IPS-15b (cell line): ENCODE measurements around the gene ZCCHC24.

Experiments used
- H3K27me3 ChIP-seq: one replicate; pipeline ENCODE4 v1.6.1; 2013; ENCODE audit warnings: low read length; ENCODE audit not compliant: control insufficient read depth, insufficient read depth
- H3K36me3 ChIP-seq: one replicate; pipeline ENCODE4 v1.6.1; 2013; ENCODE audit warnings: low read length; ENCODE audit not compliant: control insufficient read depth, insufficient read depth
- H3K4me1 ChIP-seq: one replicate; pipeline ENCODE4 v1.6.1; 2013; ENCODE audit warnings: mild to moderate bottlenecking, low read length; ENCODE audit not compliant: control insufficient read depth, insufficient read depth
- H3K4me3 ChIP-seq: one replicate; pipeline ENCODE4 v1.5.1; 2013; ENCODE audit warnings: low read depth, low read length
- H3K9ac ChIP-seq: one replicate; pipeline ENCODE4 v1.6.1; 2013; ENCODE audit warnings: low read depth, mild to moderate bottlenecking, low read length
- H3K9me3 ChIP-seq: one replicate; pipeline ENCODE4 v1.6.1; 2013; ENCODE audit warnings: mild to moderate bottlenecking, low read length; ENCODE audit not compliant: control insufficient read depth, insufficient read depth

ZCCHC24 gene

DNA sequence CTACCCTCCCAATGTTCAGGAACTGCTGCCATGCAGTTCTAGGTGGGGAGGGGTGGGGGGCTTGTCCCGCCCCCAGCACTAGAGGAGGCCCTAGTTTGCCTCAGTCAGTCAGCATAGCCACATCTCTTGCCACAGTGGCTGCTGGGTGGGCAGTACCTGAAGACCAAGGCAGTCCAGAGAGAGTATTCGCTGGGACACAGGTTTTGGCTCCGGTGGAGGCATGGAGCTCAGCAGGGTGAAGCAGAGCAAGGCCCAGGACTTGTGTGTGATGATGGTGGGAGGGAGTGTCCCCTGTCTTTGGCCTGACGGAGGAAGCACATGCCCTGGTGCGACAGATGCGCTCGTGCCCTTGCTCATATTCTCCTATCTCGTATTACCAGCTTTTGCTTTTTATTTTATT lies 24.7 kb upstream of the ZCCHC24 start:
- H3K36me3 ChIP-seq, result no peaks in the 10 kb centered on the region
- no peaks in the 10 kb centered on the region for H3K9me3 ChIP-seq
- H3K9ac ChIP-seq, result no peak overlapping the region
- no peaks in the 10 kb centered on the region for H3K4me1 ChIP-seq
- no peak overlapping the region for H3K4me3 ChIP-seq
- no peaks in the 10 kb centered on the region for H3K27me3 ChIP-seq

DNA sequence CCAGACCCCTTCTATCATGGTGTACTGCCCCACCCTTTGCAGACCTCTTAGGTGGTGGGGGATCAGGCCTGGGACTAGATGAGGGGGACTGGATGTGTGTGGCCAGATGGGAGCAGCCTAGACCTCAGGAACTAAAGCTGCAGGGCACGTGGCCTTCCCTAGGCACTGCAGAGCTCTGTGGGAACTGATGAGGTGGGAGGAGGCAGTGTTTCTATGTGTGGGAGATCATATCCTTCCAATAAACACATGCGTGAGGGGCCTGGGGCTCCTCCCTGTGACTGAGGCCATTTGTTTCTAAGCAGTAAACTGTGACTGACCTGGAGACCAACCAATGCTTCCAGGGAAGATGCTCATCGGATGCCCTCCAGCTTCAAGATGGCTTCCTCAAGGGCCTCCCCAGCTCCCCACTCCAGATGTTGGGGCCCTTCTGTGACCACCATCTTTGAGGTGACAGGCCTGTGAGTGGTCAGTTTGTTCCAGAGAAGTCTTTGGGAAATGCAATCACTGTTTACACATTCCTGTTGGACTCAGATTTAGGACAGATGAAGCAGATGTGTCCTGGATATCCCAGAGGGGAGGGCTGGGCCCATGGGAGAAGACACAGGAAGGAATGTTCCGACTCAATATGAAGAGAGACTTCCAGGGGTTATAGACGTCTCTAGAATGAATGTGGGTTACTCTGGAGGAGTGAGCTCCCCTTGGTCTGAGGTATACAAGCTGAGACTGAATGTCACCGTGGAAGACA lies 23.6 kb upstream of the ZCCHC24 start:
- Histone ChIP-seq H3K27me3 (no peaks in the 10 kb centered on the region), H3K9me3 (no peaks in the 10 kb centered on the region), H3K36me3 (no peaks in the 10 kb centered on the region), H3K4me1 (no peaks in the 10 kb centered on the region), H3K9ac (no peak overlapping the region), H3K4me3 (no peak overlapping the region)

DNA sequence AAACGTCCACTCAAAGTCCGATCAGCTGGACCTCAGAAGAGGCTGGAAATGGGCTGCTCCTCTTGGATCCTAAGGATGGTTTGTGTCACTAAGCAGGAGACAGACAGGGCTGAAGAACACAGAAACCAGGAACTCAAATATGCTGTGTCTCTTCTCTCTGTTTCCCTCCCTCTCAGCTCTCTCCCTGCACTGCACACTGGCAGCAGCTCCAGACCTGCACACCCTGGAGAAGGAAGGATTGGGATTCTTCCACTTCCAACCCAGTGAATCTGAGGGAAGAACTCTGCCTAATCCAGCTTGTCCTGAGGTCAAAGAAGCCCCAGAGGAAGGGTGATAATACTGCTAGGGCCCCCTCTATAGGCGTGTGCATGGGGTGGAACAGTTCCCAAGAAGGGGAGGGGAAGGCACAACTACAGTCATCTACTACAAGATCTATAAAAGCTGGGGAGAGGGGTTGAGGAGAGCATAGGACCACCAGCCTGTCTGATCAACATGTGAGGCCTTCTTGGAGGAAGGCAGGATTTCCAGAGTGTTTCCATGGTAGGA lies 22.7 kb upstream of the ZCCHC24 start:
- H3K9ac ChIP-seq, result no peak overlapping the region
- no peaks in the 10 kb centered on the region for H3K27me3 ChIP-seq
- H3K4me1 ChIP-seq, result no peaks in the 10 kb centered on the region
- no peak overlapping the region for H3K4me3 ChIP-seq
- no peaks in the 10 kb centered on the region for H3K9me3 ChIP-seq
- no peaks in the 10 kb centered on the region for H3K36me3 ChIP-seq

DNA sequence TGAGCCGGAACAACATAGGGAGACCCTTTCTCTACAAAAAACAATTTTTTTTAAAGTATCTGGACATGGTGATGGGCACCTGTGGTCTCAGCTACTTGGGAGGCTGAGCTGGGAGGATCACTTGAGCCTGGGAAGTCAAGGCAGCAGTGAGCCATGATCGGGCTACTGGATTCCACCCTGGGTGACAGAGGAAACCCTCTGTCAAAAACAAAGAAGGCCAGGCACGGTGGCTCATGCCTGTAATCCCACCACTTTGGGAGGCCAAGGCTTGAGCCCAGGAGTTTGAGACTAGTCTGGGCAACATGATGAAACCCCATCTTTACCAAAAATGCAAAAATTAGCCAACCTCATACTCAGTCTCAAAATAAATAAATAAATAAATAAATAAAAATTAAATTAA lies 19.9 kb upstream of the ZCCHC24 start:
- H3K9ac ChIP-seq, result no peak overlapping the region
- H3K36me3 ChIP-seq, result no peaks in the 10 kb centered on the region
- H3K4me3 ChIP-seq, result no peak overlapping the region
- H3K27me3 ChIP-seq, result peaks cover 18% of the 10 kb centered on the region
- no peaks in the 10 kb centered on the region for H3K9me3 ChIP-seq
- H3K4me1 ChIP-seq, result no peaks in the 10 kb centered on the region

DNA sequence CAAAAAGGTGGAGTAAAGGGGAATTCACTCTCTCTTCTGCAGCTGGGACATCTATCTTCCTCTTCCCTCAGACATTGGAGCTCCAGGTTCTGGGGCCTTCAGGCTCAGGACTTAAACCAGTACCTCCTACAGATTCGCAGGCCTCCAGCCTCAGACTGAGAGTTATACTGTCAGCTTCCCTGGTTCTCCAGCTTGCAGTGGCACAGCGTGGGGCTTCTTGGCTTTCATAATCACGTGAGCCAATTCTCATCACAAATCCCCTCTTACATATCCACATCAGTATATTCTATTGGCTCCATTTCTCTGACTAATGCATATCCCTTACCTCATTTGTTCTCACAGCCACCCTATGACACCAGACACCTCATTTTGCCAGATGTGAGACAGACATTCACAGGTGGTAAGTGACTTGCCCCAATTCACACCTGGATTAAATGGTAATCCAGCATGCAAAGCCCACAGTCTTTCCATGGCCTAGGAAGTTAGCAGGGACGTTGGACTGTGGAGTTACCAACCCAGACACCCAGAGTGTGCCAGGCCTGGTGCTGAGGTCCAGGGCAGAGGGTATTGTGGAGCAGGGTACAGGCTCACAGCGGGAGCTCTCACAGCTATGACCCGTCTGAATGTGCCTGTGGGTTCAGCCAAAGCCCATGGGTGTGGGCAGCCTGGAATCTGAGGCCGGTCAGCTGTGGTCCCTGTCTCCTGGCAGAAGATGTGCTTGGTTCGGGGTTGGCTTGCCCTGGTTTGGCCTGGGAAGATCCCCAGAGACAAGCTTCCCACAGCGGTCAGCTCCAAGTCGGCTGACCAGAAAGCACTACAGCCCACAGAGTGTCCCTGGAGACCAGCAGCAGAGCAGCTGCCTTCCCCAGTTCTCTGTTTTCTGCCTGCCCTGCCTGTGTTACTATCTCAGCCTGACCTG lies 18.4 kb upstream of the ZCCHC24 start:
- no peak overlapping the region for H3K9ac ChIP-seq
- peaks cover 18% of the 10 kb centered on the region for H3K27me3 ChIP-seq
- H3K4me3 ChIP-seq, result no peak overlapping the region

DNA sequence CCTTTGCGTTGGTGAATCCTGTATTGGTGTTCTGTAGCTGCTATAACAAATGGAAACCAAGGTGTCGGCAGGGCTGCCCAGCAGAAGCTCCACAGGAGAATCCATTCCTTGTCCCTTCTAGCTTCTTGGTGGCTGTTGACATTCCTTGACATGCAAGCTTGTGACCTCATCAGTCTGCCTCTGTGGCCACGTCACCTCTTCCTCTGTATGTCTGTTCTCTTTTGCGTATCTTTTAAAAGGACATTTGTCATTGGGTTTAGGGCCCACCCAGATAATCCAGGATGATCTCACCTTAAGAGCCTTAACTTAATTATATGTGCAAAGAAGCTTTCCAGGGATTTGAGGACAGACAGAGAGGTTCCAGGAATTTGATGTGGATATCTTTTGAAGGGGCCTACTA lies 15.3 kb upstream of the ZCCHC24 start:
- no peaks in the 10 kb centered on the region for H3K4me1 ChIP-seq
- no peaks in the 10 kb centered on the region for H3K36me3 ChIP-seq
- H3K9ac ChIP-seq, result no peak overlapping the region
- peaks cover 18% of the 10 kb centered on the region for H3K27me3 ChIP-seq
- H3K9me3 ChIP-seq, result no peaks in the 10 kb centered on the region
- no peak overlapping the region for H3K4me3 ChIP-seq

More for the DNA sequence above, 18.4 kb upstream of the ZCCHC24 start:
- Histone ChIP-seq H3K9me3 (no peaks in the 10 kb centered on the region), H3K36me3 (no peaks in the 10 kb centered on the region), H3K4me1 (no peaks in the 10 kb centered on the region)

DNA sequence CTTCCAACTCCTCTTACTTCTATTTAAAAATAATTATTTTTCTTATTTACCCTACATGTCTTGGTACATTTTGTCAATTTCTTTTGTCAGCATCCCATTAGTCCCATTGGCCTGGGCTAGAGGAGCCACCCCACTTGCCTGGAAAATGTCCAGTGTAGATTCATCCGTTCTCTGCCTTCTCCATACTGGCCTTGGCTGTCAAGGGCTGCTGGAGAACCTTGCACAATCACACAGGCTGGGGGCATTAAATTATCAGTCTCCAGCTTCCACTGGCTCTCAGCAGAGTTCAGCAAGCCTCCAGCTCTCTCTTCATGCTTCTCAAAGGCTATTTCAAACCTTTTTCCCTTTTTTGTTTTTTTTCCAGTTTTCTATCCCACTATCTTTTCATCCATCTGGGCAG lies 13.8 kb upstream of the ZCCHC24 start:
- H3K4me1 ChIP-seq, result no peaks in the 10 kb centered on the region
- no peaks in the 10 kb centered on the region for H3K9me3 ChIP-seq
- H3K9ac ChIP-seq, result no peak overlapping the region
- H3K36me3 ChIP-seq, result no peaks in the 10 kb centered on the region
- peaks cover 18% of the 10 kb centered on the region for H3K27me3 ChIP-seq
- H3K4me3 ChIP-seq, result no peak overlapping the region

DNA sequence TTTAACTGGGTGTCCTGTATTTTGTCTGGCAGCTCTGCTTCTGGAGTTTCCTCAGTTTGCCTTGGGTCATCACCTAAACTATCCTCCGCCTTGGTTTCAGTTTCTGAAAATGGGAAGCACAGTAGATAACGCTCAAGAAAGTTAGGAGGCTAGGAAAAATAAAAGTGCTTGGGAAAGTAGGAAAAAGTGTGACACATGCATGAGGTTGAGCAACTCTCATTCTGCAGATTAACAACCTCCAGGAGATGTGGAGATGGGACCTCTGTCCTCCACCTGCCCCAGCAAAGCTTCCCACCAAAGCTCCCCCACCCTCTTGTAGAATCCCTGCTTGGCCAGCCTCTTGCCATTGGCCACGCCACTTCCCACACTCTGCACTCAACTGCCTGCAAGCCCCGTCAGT lies 13.1 kb upstream of the ZCCHC24 start:
- H3K36me3 ChIP-seq, result no peaks in the 10 kb centered on the region
- H3K9ac ChIP-seq, result no peak overlapping the region

DNA sequence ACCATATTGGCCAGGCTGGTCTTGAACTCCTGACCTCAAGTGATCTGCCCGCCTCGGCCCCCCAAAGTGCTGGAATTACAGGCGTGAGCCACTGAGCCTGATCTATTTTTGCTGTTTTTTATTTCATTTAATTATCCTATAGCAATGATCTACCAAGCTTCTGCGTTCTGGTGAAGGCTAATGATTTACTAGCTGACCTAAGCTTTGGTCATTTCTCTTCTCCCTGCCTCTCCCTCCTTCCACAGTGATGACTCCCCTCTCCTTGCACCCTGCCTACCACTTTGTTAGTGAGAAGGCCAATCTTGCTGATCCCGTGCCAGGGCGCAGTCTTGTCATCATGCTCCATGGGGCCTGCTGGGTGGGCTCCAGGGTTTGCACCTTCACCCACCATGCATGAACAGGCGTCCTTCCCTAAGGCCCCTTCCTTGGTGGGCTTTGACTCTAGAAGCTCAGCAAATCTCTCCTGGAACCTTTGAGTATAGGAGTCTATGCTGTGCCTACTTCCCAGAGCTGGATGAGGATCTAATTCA lies 11.9 kb upstream of the ZCCHC24 start:
- Histone ChIP-seq H3K9ac (no peak overlapping the region), H3K36me3 (no peaks in the 10 kb centered on the region), H3K9me3 (no peaks in the 10 kb centered on the region)

More for the DNA sequence above, 13.1 kb upstream of the ZCCHC24 start:
- Histone ChIP-seq H3K9me3 (no peaks in the 10 kb centered on the region), H3K4me1 (no peaks in the 10 kb centered on the region), H3K27me3 (peaks cover 24% of the 10 kb centered on the region), H3K4me3 (no peak overlapping the region)

DNA sequence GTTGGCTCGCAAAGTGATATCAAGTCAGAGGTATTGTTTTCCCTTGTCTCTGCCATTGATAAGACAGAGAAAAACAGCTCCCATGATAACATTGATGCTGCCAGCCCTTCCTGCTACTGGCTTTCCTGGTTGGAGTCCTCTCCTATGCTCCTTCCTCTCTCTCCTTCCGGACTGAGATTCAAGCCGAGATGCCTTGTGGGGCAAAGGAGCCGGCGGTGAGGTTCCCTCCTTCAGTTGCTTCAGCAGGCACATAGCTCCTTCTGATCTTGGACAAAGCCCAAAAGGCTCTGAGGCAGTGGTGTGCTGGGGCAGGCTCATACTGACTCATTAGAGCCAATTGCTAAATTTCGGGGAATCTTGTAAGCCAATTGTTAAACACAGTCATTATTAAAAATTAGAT lies 8.8 kb upstream of the ZCCHC24 start:
- H3K9me3 ChIP-seq, result no peaks in the 10 kb centered on the region
- peaks cover 4% of the 10 kb centered on the region for H3K4me1 ChIP-seq
- H3K27me3 ChIP-seq, result peaks cover 7% of the 10 kb centered on the region
- H3K36me3 ChIP-seq, result no peaks in the 10 kb centered on the region
- no peak overlapping the region for H3K9ac ChIP-seq
- no peak overlapping the region for H3K4me3 ChIP-seq

More for the DNA sequence above, 11.9 kb upstream of the ZCCHC24 start:
- Histone ChIP-seq H3K27me3 (peaks cover 21% of the 10 kb centered on the region), H3K4me3 (no peak overlapping the region), H3K4me1 (no peaks in the 10 kb centered on the region)

DNA sequence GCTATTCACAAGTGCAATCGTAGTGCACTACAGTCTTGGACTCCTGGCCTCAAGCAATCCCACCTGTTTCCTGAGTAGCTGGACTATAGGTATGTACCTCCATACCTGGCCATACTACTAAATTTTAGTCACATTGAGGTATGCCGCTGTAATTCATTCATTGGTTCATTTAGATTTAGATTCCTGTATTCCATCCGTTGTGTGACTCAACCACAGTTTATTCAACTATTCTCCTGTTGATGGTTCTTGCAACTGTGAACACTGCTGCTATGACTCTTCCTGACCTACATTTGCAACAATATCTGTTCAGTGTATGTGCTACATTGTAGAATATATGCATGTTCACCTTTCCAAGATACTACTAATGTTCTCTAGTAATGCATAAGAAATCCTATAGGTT lies 8.0 kb upstream of the ZCCHC24 start:
- peaks cover 13% of the 10 kb centered on the region for H3K27me3 ChIP-seq
- H3K36me3 ChIP-seq, result no peaks in the 10 kb centered on the region
- no peak overlapping the region for H3K9ac ChIP-seq
- H3K4me1 ChIP-seq, result peaks cover 8% of the 10 kb centered on the region
- H3K4me3 ChIP-seq, result no peak overlapping the region
- no peaks in the 10 kb centered on the region for H3K9me3 ChIP-seq
